Measurements from ENCODE around the gene SOX18. TPM values are rescaled to one million over a fixed set of nuclear protein-coding genes. Genes with fewer than 3 reads are reported as not detected.
A peak's percentile ranks its signal among the peaks of the same experiment; 100 is the strongest.

The SOX18 gene
- total and polyA plus RNA-seq, 2 of the 13 experiments (the other 11 are each of a cell fraction or from before 2014, with no cell fraction given) = 1.6 to 1.9 TPM

DNA sequence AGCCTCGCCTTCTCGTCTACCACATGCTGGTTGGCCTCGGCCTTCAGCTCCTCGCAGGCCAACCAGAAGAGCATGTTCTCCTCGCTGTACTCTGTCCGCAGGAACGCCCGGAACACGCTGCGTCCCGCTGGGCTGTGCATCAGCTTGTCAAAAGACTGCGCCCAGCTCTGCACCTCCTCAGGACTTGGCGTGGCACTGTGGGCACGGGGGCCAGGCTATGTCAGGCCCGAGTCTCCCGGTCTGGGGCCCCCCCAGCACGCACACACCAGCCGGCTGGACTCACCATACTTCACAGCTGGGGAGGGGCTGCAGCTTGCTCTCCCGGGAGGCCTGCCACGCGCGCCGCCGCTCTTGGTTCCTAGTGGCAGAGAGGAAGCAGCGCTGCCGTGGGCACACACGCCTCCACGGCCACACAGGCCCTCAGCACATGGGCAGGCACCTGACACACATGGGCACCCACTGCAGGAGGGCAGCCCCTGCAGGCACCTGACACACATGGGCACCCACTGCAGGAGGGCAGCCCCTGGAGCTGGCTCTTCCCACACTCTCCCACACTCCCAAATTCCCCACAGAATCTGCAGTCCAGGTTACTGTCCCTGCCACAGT lies 24.8 kb upstream of the SOX18 start (continued):
- TF ChIP-seq ZNF30 (CRISPR knock-in tag; IDR thresholded peaks at IDR 0.05) (no peak), HNRNPLL (IDR thresholded peaks at IDR 0.05; ENCODE audit: low read depth, low read length, poor library complexity, severe bottlenecking) (peak; percentile 38), DNMT1 (CRISPR knock-in tag; IDR thresholded peaks at IDR 0.05) (peak; percentile 79), SALL1 (CRISPR knock-in tag; IDR thresholded peaks at IDR 0.05) (0 out of 2 replicates have a peak, but pooled peaks have one; percentile 11), DMAP1 (CRISPR knock-in tag; IDR thresholded peaks at IDR 0.05) (no peak), EED (CRISPR knock-in tag; IDR thresholded peaks at IDR 0.05) (0 out of 2 replicates have a peak, but pooled peaks have one; percentile 50), THAP11 (CRISPR knock-in tag; IDR thresholded peaks at IDR 0.05) (no peak), ZNF567 (CRISPR knock-in tag; IDR thresholded peaks at IDR 0.05; ENCODE audit: borderline replicate concordance) (no peak), AGO2 (optimal IDR thresholded peaks at IDR 0.05; ENCODE audit: low read depth, low read length) (peak; percentile 6), ZNF10 (CRISPR knock-in tag; IDR thresholded peaks at IDR 0.05; ENCODE audit: borderline replicate concordance, low read depth) (no peak), ZNF615 (CRISPR knock-in tag; IDR thresholded peaks at IDR 0.05; ENCODE audit: borderline replicate concordance) (no peak), MIER3 (CRISPR knock-in tag; IDR thresholded peaks at IDR 0.05; ENCODE audit: borderline replicate concordance) (no peak), KDM3A (CRISPR knock-in tag; IDR thresholded peaks at IDR 0.05; ENCODE audit: low read depth) (no peak), HOXD1 (CRISPR knock-in tag; IDR thresholded peaks at IDR 0.05) (no peak), ZNF629 (CRISPR knock-in tag; conservative IDR thresholded peaks at IDR 0.05) (no peak), PCBP2 (optimal IDR thresholded peaks at IDR 0.05; ENCODE audit: low read depth, low read length, poor library complexity, severe bottlenecking) (no peak), SMAD1 (CRISPR knock-in tag; IDR thresholded peaks at IDR 0.05; ENCODE audit: borderline replicate concordance, low read depth) (no peak), ZNF598 (CRISPR knock-in tag; IDR thresholded peaks at IDR 0.05; ENCODE audit: borderline replicate concordance) (no peak), ZNF224 (CRISPR knock-in tag; IDR thresholded peaks at IDR 0.05) (no peak)
- TF ChIP-seq, protein P1, sequence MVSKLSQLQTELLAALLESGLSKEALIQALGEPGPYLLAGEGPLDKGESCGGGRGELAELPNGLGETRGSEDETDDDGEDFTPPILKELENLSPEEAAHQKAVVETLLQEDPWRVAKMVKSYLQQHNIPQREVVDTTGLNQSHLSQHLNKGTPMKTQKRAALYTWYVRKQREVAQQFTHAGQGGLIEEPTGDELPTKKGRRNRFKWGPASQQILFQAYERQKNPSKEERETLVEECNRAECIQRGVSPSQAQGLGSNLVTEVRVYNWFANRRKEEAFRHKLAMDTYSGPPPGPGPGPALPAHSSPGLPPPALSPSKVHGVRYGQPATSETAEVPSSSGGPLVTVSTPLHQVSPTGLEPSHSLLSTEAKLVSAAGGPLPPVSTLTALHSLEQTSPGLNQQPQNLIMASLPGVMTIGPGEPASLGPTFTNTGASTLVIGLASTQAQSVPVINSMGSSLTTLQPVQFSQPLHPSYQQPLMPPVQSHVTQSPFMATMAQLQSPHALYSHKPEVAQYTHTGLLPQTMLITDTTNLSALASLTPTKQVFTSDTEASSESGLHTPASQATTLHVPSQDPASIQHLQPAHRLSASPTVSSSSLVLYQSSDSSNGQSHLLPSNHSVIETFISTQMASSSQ (IDR thresholded peaks at IDR 0.05; ENCODE audit: low read depth) = no peak
- TF ChIP-seq, protein P1 (CRISPR knock-in tag; IDR thresholded peaks at IDR 0.05; ENCODE audit: borderline replicate concordance) = no peak
- TF ChIP-seq, protein P2, sequence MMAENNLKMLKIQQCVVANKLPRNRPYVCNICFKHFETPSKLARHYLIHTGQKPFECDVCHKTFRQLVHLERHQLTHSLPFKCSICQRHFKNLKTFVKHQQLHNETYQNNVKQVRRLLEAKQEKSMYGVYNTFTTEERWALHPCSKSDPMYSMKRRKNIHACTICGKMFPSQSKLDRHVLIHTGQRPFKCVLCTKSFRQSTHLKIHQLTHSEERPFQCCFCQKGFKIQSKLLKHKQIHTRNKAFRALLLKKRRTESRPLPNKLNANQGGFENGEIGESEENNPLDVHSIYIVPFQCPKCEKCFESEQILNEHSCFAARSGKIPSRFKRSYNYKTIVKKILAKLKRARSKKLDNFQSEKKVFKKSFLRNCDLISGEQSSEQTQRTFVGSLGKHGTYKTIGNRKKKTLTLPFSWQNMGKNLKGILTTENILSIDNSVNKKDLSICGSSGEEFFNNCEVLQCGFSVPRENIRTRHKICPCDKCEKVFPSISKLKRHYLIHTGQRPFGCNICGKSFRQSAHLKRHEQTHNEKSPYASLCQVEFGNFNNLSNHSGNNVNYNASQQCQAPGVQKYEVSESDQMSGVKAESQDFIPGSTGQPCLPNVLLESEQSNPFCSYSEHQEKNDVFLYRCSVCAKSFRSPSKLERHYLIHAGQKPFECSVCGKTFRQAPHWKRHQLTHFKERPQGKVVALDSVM (CRISPR knock-in tag; IDR thresholded peaks at IDR 0.05) = no peak
- TF ChIP-seq, protein P3, sequence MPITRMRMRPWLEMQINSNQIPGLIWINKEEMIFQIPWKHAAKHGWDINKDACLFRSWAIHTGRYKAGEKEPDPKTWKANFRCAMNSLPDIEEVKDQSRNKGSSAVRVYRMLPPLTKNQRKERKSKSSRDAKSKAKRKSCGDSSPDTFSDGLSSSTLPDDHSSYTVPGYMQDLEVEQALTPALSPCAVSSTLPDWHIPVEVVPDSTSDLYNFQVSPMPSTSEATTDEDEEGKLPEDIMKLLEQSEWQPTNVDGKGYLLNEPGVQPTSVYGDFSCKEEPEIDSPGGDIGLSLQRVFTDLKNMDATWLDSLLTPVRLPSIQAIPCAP (CRISPR knock-in tag; IDR thresholded peaks at IDR 0.05; ENCODE audit: low read depth) = no peak
- TF ChIP-seq, protein P4, sequence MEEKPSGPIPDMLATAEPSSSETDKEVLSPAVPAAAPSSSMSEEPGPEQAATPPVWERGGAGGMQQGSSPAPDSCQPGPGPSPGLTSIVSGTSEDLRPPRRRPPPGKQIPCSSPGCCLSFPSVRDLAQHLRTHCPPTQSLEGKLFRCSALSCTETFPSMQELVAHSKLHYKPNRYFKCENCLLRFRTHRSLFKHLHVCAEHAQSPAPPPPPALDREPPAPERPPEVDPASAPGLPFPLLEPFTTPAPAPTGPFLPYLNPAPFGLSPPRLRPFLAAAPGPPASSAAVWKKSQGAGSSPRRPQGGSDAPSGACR (CRISPR knock-in tag; IDR thresholded peaks at IDR 0.05) = no peak

All from HepG2 (cell line).